Natural killer cell (primary cell): ENCODE data around the gene DRICH1. TPM values are rescaled to one million over a fixed set of nuclear protein-coding genes. Genes with fewer than 3 reads are reported as not detected.

Experiments
- ATAC-seq, 3 donors: fragments of 150-1000 bp in 2 of 3; fragments of 200-7000 bp in 1 of 3; cut with Tn5 transposase; 1 replicate in 1 of 3; 2 replicates in 2 of 3; pipeline ENCODE4 v1.10.0; 2021; ENCODE audit warnings: mild to moderate bottlenecking in 2 of 3, moderate library complexity in 2 of 3
- DNase-seq, 2 donors: peaks; one replicate each; pipeline versions ENCODE4 v3.0.0 to v3.0.0-alpha.2; 2013 to 2021; ENCODE audit warnings: mixed read lengths in 1 of 2
- H3K27ac ChIP-seq: one replicate; pipeline ENCODE4 v1.5.1; 2013; ENCODE audit warnings: mild to moderate bottlenecking, low read length
- H3K27me3 ChIP-seq: one replicate; pipeline ENCODE4 v1.6.1; 2013; ENCODE audit warnings: low read length; ENCODE audit not compliant: control insufficient read depth, insufficient read depth
- H3K36me3 ChIP-seq: one replicate; pipeline ENCODE4 v1.6.1; 2013; ENCODE audit warnings: low read length; ENCODE audit not compliant: control insufficient read depth, insufficient read depth
- H3K4me1 ChIP-seq: one replicate; pipeline ENCODE4 v1.6.1; 2013; ENCODE audit warnings: low read length; ENCODE audit not compliant: control insufficient read depth, insufficient read depth
- H3K4me3 ChIP-seq: one replicate; pipeline ENCODE4 v1.5.1; 2013; ENCODE audit warnings: low read length
- H3K9me3 ChIP-seq: one replicate; pipeline ENCODE4 v1.6.1; 2013; ENCODE audit warnings: low read length; ENCODE audit not compliant: control insufficient read depth, insufficient read depth
- H3K27ac Mint-ChIP-seq, 2 donors: one replicate each; pipeline ENCODE4 v1.8.0; 2022; ENCODE audit warnings: mild to moderate bottlenecking in 2 of 2, mixed read lengths in 2 of 2, moderate library complexity in 1 of 2
- H3K27me3 Mint-ChIP-seq, 2 donors: one replicate each; pipeline ENCODE4 v1.8.0; 2022; ENCODE audit warnings: low read depth in 2 of 2, mixed read lengths in 2 of 2
- H3K36me3 Mint-ChIP-seq: one replicate; pipeline ENCODE4 v1.8.0; 2022; ENCODE audit warnings: mixed read lengths
- H3K4me1 Mint-ChIP-seq, 2 donors: one replicate each; pipeline ENCODE4 v1.8.0; 2022; ENCODE audit warnings: mixed read lengths in 2 of 2
- H3K4me3 Mint-ChIP-seq: one replicate; pipeline ENCODE4 v1.8.0; 2022; ENCODE audit warnings: mild to moderate bottlenecking, moderate library complexity, mixed read lengths
- H3K9me3 Mint-ChIP-seq, 2 donors: one replicate each; pipeline ENCODE4 v1.8.0; 2022; ENCODE audit warnings: mixed read lengths in 2 of 2
- WGBS: methylation state at CpG from one replicate; pipeline ENCODE4 v1.1.7; 2013; ENCODE audit warnings: missing lambda C conversion rate; ENCODE audit not compliant: insufficient coverage; 5-methylcytosine and 5-hydroxymethylcytosine counted together
- intact Hi-C: fragments of 100-400 bp; cut with micrococcal nuclease; formaldehyde crosslinking; loops from one replicate; pipeline ENCODE4 v1.14.2; 2022
- total RNA-seq, 4 donors: library from RNA; stranded (reverse); fragments of 120-200 nt in 1 of 4; gene quantifications; one replicate each; pipeline versions ENCODE4 v1.2.3 to v1.2.4, GENCODE V29; 2013 to 2022
- TF ChIP-seq, protein P1 (sequence below): fragments of 200-600 bp; IDR thresholded peaks from one replicate; pipeline ENCODE4 v1.8.0; 2022; ENCODE audit warnings: antibody characterized with exemption

DRICH1 gene
- total RNA-seq, 3 donors from 2014 or later (not counting 1 experiment from before 2014, with no cell fraction given), result 2.3 to 3.2 (median 3.1) TPM

DNA sequence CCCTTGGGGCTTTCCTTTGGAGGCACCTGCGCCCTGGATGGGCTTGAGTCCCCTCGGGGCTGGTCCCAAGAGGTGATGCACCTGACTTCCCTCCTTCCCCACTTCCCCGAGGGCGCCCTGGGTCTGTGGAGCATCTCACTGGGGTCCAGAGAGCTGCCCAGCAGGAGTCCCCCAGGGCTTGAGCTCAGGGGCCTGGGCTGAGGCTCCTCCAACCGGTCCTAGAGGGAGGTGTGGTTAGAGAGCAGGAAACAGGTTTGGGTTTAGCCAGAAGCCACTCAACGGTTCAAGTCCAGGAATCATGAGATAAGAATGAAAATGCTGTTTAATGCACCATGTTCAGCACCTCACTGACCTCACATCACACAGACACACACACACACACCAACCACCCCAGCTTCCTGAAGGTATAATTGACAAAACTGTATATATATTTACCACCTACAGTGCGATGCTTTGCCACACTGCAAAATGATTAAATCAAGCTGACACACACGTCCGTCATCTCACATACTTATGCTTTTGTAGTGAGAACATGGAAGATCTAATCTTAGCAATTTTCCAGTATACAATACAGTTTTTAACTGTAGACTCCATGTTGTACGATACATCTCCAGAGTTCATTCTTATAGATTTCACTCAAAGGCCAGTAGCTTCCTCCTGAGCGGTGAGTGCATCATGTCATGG lies 51.4 kb downstream of the DRICH1 start:
- DNase-seq (no peak), ATAC-seq (no peak)
- Mint-ChIP-seq H3K27me3 (peaks cover 0 to 5% of the 10 kb centered on the region in 2 donors), H3K4me3 (no peak overlapping the region), H3K27ac (no peak overlapping the region), H3K36me3 (no peaks in the 10 kb centered on the region), H3K4me1 (no peaks in the 10 kb centered on the region), H3K9me3 (no peaks in the 10 kb centered on the region)
- Histone ChIP-seq H3K4me3 (no peak overlapping the region), H3K27me3 (no peaks in the 10 kb centered on the region), H3K27ac (no peak overlapping the region), H3K9me3 (no peaks in the 10 kb centered on the region), H3K4me1 (peaks cover 5% of the 10 kb centered on the region), H3K36me3 (no peaks in the 10 kb centered on the region)
- intact Hi-C loops, result no loop called here
- 17% methylated on average over 11 of the region's 11 CpGs for WGBS
- TF ChIP-seq, protein P1, sequence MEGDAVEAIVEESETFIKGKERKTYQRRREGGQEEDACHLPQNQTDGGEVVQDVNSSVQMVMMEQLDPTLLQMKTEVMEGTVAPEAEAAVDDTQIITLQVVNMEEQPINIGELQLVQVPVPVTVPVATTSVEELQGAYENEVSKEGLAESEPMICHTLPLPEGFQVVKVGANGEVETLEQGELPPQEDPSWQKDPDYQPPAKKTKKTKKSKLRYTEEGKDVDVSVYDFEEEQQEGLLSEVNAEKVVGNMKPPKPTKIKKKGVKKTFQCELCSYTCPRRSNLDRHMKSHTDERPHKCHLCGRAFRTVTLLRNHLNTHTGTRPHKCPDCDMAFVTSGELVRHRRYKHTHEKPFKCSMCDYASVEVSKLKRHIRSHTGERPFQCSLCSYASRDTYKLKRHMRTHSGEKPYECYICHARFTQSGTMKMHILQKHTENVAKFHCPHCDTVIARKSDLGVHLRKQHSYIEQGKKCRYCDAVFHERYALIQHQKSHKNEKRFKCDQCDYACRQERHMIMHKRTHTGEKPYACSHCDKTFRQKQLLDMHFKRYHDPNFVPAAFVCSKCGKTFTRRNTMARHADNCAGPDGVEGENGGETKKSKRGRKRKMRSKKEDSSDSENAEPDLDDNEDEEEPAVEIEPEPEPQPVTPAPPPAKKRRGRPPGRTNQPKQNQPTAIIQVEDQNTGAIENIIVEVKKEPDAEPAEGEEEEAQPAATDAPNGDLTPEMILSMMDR, result no peak

- ATAC-seq, result no peak
- H3K4me1 Mint-ChIP-seq, result no peaks in the 10 kb centered on the region
- intact Hi-C loops, result no loop called here
These were observed 52.1 kb downstream of the DRICH1 start, which contains the start of gene IGLL1 for GRCh38 chr22:23579870-23580575. Gene IGLL1 (minus strand): TSS chr22:23580290. CDS start chr22:23580190, 100 bp downstream.

DNA sequence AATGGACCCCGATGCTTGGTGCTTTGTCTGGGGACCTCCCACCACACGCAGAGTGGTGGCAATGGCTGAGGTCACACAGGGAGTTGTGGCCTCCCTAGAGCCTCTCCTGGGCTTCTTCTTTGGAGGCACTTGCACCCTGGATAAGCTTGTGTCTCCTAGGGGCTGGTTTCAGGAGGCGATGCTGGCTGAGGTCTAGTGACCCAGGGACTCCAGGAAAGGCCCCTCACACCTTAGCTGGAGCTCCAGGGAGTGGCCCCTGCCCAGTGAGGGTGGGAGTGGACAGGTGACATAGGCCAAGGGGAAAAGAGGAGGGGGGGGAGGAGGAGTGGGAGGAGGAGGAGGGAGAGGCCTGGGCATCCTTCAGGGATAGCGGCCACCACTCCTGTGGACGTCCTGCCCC lies 52.8 kb downstream of the DRICH1 start:
- intact Hi-C loops, result no loop called here

More at GRCh38 chr22:23579870-23580575, 52.1 kb downstream of the DRICH1 start, which contains the start of gene IGLL1:
- Mint-ChIP-seq H3K27me3 (peaks cover 0 to 5% of the 10 kb centered on the region in 2 donors), H3K27ac (no peak within 1 kb of the TSS), H3K4me3 (no peak within 1 kb of the TSS), H3K9me3 (no peaks in the 10 kb centered on the region), H3K36me3 (no peaks in the 10 kb centered on the region)
- Histone ChIP-seq H3K36me3 (no peaks in the 10 kb centered on the region), H3K9me3 (no peaks in the 10 kb centered on the region), H3K4me1 (peaks cover 5% of the 10 kb centered on the region), H3K27me3 (no peaks in the 10 kb centered on the region), H3K4me3 (no peak within 1 kb of the TSS), H3K27ac (no peak within 1 kb of the TSS)
- no peak for DNase-seq
- TF ChIP-seq, protein P1, result no peak
- 46% methylated on average over 12 of the region's 12 CpGs for WGBS

More for the DNA sequence above, 52.8 kb downstream of the DRICH1 start:
- Histone ChIP-seq H3K27ac (no peak overlapping the region), H3K4me1 (peaks cover 5% of the 10 kb centered on the region), H3K36me3 (no peaks in the 10 kb centered on the region), H3K27me3 (no peaks in the 10 kb centered on the region), H3K9me3 (no peaks in the 10 kb centered on the region), H3K4me3 (no peak overlapping the region)
- H3K36me3 Mint-ChIP-seq, result no peaks in the 10 kb centered on the region
- DNase-seq (no peak), ATAC-seq (no peak)
- no peaks in the 10 kb centered on the region for H3K4me1 Mint-ChIP-seq
- H3K9me3 Mint-ChIP-seq, result no peaks in the 10 kb centered on the region
- H3K4me3 Mint-ChIP-seq, result no peak overlapping the region
- WGBS, result 58% methylated on average over 5 of the region's 5 CpGs
- no peak overlapping the region for H3K27ac Mint-ChIP-seq
- peaks cover 0 to 5% of the 10 kb centered on the region in 2 donors for H3K27me3 Mint-ChIP-seq
- TF ChIP-seq, protein P1, result no peak
